Muscle of arm (tissue), 12 donors: ENCODE measurements around the gene CARMIL1. TPM values are rescaled to one million over a fixed set of nuclear protein-coding genes. Genes with fewer than 3 reads are reported as not detected.

Experiments used
- DNase-seq: peaks from one replicate; pipeline ENCODE4 v3.0.0-alpha.2; 2013
- polyA plus RNA-seq, 12 donors: library from polyadenylated mRNA; unstranded; fragments of 120-200 nt; gene quantifications; one replicate each; pipeline ENCODE4 v1.2.1, GENCODE V29; 2013; ENCODE audit not compliant: insufficient read length in 12 of 12

CARMIL1 gene
- polyA plus RNA-seq, 12 donors: 2.5 to 23.3 (median 3.5) TPM; not detected in 1

- no peak for DNase-seq
Measured at GRCh38 chr6:25307805-25308494, 28.8 kb downstream of the CARMIL1 start.

DNA sequence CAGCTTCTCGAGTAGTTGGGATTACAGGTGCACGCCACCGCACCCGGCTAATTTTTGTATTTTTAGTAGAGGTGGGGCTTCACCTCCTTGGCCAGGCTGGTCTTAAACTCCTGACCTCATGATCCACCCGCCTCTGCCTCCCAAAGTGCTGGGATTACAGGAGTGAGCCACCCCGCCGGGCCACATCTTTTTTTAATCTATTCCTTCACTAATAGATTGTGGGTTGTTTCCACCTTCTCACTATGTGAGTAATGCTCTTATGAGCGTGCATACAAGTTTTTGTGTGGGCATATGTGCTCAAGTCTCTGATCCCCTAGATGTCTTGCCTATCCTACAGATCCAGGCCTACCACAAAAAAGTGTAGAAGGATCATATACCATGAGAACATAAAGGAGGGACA, 30.7 kb downstream of the CARMIL1 start:
- no peak for DNase-seq

GRCh38 chr6:25311331-25311840, 32.2 kb downstream of the CARMIL1 start:
- DNase-seq: no peak

GRCh38 chr6:25312034-25312620, 33.0 kb downstream of the CARMIL1 start:
- DNase-seq: peak; percentile 55

GRCh38 chr6:25312703-25313102, 33.5 kb downstream of the CARMIL1 start:
- DNase-seq: no peak

DNA sequence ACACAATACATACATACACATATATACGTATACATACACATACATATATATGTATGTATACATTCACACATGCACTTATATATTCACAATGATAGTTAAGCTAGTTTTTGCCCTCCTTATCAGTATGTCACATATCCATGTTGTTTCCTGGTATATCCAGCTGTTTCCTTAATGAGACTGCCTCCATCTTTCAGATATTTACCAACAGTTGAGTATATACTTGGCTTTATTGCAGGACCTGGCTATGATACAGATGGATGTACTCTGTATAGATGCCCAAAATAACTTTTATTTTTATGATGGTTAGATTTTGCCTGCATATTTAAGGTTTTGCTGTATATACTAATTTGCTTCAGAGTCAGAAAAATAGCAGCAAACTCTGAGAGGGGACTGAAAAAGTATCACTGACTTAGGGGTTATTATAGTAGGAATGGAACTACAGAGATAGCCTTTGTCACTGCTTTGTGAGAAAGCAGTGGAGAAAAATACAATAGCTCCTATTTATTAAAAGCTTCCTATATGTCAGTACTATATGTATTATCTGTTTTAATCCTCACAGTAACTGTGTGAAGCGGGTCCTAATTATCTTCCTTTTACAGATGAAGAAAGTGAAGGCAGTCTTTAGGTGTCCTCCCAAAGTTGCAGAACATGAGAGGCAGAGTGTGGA, 35.5 kb downstream of the CARMIL1 start:
- DNase-seq: no peak

- DNase-seq: no peak
Measured at GRCh38 chr6:25315194-25316177, 36.3 kb downstream of the CARMIL1 start.

GRCh38 chr6:25316626-25317025, 37.5 kb downstream of the CARMIL1 start:
- no peak for DNase-seq

GRCh38 chr6:25318589-25318988, 39.4 kb downstream of the CARMIL1 start:
- no peak for DNase-seq

GRCh38 chr6:25320459-25320858, 41.3 kb downstream of the CARMIL1 start:
- no peak for DNase-seq

- no peak for DNase-seq
Measured at GRCh38 chr6:25322692-25323091, 43.5 kb downstream of the CARMIL1 start.

DNA sequence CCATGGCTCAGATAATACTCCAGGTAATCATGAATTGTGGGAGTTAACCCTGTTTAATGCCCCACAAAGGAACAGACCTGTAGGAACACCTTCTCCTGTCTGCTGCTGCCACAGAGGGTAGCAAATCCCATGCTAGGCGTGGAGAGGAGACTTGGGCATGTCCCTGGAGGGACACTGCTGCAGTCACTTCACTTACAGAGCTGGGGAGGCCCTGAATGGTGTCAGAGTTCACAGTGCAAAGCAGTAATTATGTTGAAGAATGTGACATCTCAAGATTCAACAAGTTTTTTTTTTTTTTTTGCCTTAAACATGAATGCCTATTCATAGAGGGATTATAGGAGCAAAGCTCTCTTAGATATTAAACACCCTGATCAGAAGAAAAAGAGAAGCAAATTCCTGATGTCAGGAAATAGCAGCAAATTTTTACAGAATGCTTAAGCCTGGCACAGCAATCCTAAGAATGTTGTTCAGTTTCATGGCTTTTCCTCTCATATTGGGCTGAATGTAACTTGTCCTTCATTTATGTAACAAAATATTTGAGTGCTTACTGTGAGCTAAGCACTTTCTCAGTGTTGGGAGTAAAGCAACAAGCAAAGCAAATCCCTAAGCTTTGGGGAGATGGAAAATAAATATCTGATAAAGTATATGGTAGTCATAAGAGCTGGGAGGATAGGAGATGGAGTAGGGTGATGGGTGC, 45.0 kb downstream of the CARMIL1 start:
- no peak for DNase-seq

GRCh38 chr6:25326126-25326525, 47.0 kb downstream of the CARMIL1 start:
- DNase-seq: no peak

DNA sequence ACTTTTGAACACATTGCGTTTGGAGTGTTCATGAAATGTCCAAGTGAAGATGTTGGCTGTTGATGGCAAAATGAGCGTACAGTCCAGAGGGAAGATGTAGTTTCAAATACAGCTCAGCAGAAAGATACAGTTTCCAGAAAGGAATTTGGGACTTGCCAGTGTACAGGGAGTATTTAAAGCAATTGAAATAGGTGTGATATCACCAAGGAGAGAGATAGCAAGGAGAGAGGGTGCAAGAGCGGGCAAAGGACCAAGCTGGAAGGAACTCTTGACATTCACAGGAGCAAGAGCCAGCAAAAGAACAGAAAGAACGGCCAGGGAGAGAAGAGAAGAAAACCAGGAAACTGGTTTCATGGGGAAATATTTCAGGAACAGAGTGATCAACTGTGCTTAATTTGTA, 47.8 kb downstream of the CARMIL1 start:
- DNase-seq: no peak

GRCh38 chr6:25327432-25327831, 48.3 kb downstream of the CARMIL1 start:
- no peak for DNase-seq

DNA sequence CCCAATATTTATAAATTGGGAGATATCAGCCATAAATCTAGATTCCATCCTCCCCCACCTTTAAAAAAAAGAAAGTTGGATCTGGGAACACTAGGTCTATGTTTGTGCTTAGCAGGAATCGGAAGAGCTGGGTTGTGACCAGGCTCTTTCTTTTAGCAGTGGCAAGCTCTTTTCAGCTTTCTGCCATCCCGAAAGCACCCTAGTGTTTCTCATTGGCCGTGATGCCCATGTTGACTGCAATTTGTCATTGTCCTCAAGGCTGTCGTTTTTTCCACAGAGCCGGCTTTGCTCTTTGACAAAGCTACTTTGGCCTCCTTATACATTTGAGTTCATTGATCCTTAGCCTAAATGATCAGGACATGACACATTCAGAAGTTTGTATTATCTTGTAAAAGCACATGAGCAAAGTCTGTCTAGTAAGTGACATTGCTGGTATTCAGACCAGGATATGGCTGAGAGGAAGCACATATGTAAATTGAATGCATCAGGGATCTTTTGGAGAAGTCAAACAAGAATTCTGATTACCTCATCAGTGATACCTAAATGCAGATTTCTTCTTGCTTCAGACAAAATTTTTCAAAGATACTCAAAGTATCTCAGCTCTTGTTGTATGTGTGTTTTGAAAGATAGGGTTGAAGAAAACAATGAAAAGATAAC, 50.1 kb downstream of the CARMIL1 start:
- DNase-seq: no peak

DNA sequence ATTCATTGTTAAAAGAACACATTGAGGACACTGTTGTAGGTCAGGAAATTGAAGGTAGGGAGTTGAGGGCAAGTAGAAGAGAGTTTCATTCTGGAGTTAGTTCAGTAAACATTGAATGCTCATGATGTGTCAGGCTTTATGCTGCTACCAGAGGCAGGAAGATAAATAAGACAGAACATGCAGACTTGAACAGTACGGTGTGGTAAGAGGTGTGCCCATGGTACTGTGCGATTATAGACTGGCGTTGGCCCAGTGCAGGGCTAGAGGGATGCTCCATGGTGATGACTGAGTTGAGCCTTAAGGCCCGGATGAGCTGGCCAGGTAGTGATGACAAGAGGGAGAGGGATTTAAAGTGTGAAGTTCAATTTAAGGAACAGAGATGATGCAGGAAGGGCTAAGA, 50.8 kb downstream of the CARMIL1 start:
- DNase-seq: no peak

DNA sequence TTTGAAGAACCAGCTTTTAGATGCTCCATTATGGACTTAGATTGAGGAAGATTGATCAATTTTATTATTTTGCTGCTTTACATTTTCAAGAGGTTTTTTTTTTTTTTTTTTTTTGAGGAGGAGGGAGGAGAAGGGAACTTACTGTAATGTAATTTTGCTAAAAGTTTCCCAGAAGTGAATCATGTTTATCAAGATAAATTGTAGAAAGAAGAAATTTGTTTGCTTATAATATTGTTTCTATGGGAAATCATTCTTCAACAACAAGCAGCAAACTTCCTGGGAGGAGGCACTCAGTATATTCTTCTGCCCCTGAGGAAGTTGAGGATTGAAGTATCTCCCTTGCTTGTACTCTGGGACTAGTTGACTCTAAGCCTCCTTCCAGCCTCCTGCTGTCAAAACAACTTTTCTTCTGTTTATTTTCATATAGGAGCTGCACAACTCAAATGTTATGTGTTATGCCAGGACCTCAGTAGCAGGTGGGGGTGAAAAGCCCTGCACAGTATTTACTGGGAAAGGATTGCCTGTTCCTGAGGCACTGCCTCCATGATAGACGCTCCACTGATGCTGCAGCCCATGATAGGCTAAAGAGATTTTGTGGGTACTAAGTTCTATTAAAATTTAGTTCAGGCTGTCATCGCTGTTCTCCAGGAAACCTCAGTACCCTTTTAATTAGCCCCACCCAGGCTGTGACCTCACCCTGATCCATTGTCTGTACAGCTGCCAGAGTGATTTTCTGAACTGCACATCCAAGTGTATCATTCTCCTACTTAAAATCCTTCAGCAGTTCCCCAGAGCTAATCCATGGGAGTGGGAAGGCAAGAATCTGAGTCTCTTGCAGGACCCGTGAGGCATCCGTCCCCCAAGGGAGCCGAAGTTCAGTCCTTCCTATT, 51.9 kb downstream of the CARMIL1 start:
- peak; percentile 15 for DNase-seq

GRCh38 chr6:25332165-25332564, 53.0 kb downstream of the CARMIL1 start:
- DNase-seq: no peak
